ENCODE results near the gene DOHH. TPM values are rescaled to one million over a fixed set of nuclear protein-coding genes. Genes with fewer than 3 reads are reported as not detected.

DOHH gene
- total and polyA plus RNA-seq, 4 donors = 1.4 to 12.0 (median 9.2) TPM

DNA sequence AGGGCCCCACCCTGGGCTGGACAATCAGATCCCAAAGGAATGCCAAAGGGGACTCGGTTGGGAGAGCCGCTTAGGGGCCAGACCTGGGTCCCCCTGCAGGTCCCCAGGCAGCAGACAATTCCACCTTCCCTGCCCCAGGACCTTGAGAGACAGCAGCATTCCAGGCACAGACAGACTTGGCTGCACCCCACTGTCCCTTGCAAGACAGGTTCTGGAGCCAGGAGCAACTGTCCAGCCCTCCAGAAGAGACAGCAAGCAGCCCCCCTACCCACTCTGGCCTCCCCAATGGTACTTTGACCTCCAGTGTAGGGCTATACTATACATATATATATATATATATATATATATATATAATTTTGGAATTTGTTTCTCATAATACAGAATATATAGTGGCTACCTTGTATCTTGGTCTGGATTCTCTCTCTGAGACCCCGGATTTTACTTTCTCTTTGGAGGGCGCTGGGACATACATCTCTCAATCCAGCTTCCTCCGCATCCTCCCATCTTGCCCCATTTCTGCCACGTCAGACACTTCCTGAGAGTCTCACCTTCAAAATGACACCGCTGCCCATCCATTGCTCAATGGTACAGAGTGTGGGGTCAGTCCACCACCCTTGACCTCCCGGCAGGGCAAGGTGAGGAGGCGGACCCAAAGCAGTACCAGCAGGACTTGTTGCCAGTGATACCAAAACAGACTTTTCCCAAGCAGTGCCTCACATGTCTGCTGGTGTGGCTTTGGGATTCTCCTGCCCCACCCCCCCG is 32.9 kb downstream of the DOHH start (continued):
- TF ChIP-seq REST (IDR thresholded peaks at IDR 0.05) (peak; percentile 27), YY1 (IDR thresholded peaks at IDR 0.05) (peak; percentile 27), EGR1 (IDR thresholded peaks at IDR 0.05; ENCODE audit: low read depth in 2 of 2) (peak in 1 of 2 donors; percentile 60), NR2F2 (IDR thresholded peaks at IDR 0.05) (peak; percentile 97), GABPA (IDR thresholded peaks at IDR 0.05 in 1 of 2, conservative IDR thresholded peaks at IDR 0.05 in 1 of 2) (no peak)
- TF ChIP-seq, protein P1, sequence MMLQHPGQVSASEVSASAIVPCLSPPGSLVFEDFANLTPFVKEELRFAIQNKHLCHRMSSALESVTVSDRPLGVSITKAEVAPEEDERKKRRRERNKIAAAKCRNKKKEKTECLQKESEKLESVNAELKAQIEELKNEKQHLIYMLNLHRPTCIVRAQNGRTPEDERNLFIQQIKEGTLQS (IDR thresholded peaks at IDR 0.05) = no peak

GRCh38 chr19:3466635-3467034 is 33.8 kb downstream of the DOHH start:
- Histone ChIP-seq H3K4me3 (ENCODE audit: low read depth in 1 of 3, low read length in 3 of 3) (no peak overlapping the region), H3K9ac (ENCODE audit: low read depth in 1 of 2, low read length in 2 of 2) (no peak overlapping the region), H3K36me3 (ENCODE audit: control insufficient read depth in 4 of 4, insufficient read depth in 3 of 4, low read depth in 1 of 4, low read length in 3 of 4) (peaks cover 2 to 12% (median 6%) of the 10 kb centered on the region in 4 donors), H3K27ac (ENCODE audit: low read depth in 1 of 2, low read length in 2 of 2) (no peak overlapping the region), H3K4me1 (ENCODE audit: control insufficient read depth in 4 of 4, insufficient read depth in 4 of 4, low read length in 3 of 4) (peaks cover 3 to 18% (median 9%) of the 10 kb centered on the region in 4 donors), H3K9me3 (ENCODE audit: control insufficient read depth in 4 of 4, low read length in 3 of 4) (no peaks in the 10 kb centered on the region), H3K27me3 (ENCODE audit: control insufficient read depth in 4 of 4, insufficient read depth in 4 of 4, low read length in 3 of 4) (no peaks in the 10 kb centered on the region)
- DNase-seq (ENCODE audit: low spot score) = no peak
- TF ChIP-seq FOXA1 (IDR thresholded peaks at IDR 0.05) = no peak
- TF ChIP-seq RAD21 (IDR thresholded peaks at IDR 0.05) = no peak
- no peak for TF ChIP-seq REST (IDR thresholded peaks at IDR 0.05)
- TF ChIP-seq YY1 (IDR thresholded peaks at IDR 0.05) = no peak
- TF ChIP-seq, protein P2, sequence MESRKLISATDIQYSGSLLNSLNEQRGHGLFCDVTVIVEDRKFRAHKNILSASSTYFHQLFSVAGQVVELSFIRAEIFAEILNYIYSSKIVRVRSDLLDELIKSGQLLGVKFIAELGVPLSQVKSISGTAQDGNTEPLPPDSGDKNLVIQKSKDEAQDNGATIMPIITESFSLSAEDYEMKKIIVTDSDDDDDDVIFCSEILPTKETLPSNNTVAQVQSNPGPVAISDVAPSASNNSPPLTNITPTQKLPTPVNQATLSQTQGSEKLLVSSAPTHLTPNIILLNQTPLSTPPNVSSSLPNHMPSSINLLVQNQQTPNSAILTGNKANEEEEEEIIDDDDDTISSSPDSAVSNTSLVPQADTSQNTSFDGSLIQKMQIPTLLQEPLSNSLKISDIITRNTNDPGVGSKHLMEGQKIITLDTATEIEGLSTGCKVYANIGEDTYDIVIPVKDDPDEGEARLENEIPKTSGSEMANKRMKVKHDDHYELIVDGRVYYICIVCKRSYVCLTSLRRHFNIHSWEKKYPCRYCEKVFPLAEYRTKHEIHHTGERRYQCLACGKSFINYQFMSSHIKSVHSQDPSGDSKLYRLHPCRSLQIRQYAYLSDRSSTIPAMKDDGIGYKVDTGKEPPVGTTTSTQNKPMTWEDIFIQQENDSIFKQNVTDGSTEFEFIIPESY (IDR thresholded peaks at IDR 0.05) = no peak
- TF ChIP-seq HNF4G (IDR thresholded peaks at IDR 0.05) = no peak
- TF ChIP-seq GABPA (IDR thresholded peaks at IDR 0.05 in 1 of 2, conservative IDR thresholded peaks at IDR 0.05 in 1 of 2) = no peak
- TF ChIP-seq, protein P1 (IDR thresholded peaks at IDR 0.05) = no peak
- no peak for TF ChIP-seq EGR1 (IDR thresholded peaks at IDR 0.05; ENCODE audit: low read depth in 2 of 2)
- TF ChIP-seq HNF4A (conservative IDR thresholded peaks at IDR 0.05) = no peak
- no peak for TF ChIP-seq RXRA (IDR thresholded peaks at IDR 0.05)
- TF ChIP-seq TAF1 (conservative IDR thresholded peaks at IDR 0.05) = no peak
- no peak for TF ChIP-seq FOXA2 (IDR thresholded peaks at IDR 0.05)
- TF ChIP-seq SP1 (IDR thresholded peaks at IDR 0.05) = no peak
- no peak for TF ChIP-seq MAX (IDR thresholded peaks at IDR 0.05)
- TF ChIP-seq, protein P3, sequence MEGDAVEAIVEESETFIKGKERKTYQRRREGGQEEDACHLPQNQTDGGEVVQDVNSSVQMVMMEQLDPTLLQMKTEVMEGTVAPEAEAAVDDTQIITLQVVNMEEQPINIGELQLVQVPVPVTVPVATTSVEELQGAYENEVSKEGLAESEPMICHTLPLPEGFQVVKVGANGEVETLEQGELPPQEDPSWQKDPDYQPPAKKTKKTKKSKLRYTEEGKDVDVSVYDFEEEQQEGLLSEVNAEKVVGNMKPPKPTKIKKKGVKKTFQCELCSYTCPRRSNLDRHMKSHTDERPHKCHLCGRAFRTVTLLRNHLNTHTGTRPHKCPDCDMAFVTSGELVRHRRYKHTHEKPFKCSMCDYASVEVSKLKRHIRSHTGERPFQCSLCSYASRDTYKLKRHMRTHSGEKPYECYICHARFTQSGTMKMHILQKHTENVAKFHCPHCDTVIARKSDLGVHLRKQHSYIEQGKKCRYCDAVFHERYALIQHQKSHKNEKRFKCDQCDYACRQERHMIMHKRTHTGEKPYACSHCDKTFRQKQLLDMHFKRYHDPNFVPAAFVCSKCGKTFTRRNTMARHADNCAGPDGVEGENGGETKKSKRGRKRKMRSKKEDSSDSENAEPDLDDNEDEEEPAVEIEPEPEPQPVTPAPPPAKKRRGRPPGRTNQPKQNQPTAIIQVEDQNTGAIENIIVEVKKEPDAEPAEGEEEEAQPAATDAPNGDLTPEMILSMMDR (IDR thresholded peaks at IDR 0.05; ENCODE audit: low read depth, low read length, missing input control) = no peak
- TF ChIP-seq JUND (IDR thresholded peaks at IDR 0.05) = no peak
- 84% methylated on average over 9 of the region's 9 CpGs for WGBS

Data from liver (tissue), 9 donors.